Mesothelial cell of epicardium (in vitro differentiated cells): Measurements from ENCODE around the gene WDR93. TPM values are rescaled to one million over a fixed set of nuclear protein-coding genes. Genes with fewer than 3 reads are reported as not detected.
A peak's percentile ranks its signal among the peaks of the same experiment; 100 is the strongest.
"Not testable (repeated sequence)": the region's sequence is repeated elsewhere in the genome, so short reads cannot be mapped to it uniquely, and the experiment has no call there.

Experiments
- DNase-seq, 2 experiments: peaks; one replicate each; pipeline ENCODE4 v3.0.0; 2021; ENCODE audit warnings: low spot score in 2 of 2; ENCODE audit not compliant: unreplicated experiment in 2 of 2
- H3K27ac Mint-ChIP-seq: 2 replicates; pipeline ENCODE4 v1.8.0; 2021; ENCODE audit warnings: mixed read lengths
- H3K27me3 Mint-ChIP-seq: 2 replicates; pipeline ENCODE4 v1.8.0; 2021; ENCODE audit warnings: low read depth, mixed read lengths
- H3K36me3 Mint-ChIP-seq: 2 replicates; pipeline ENCODE4 v1.8.0; 2021; ENCODE audit warnings: mixed read lengths
- H3K4me1 Mint-ChIP-seq: 2 replicates; pipeline ENCODE4 v1.8.0; 2021; ENCODE audit warnings: mixed read lengths
- H3K4me3 Mint-ChIP-seq: 2 replicates; pipeline ENCODE4 v1.8.0; 2021; ENCODE audit warnings: mild to moderate bottlenecking, moderate library complexity, mixed read lengths
- H3K9me3 Mint-ChIP-seq: 2 replicates; pipeline ENCODE4 v1.8.0; 2021; ENCODE audit warnings: mixed read lengths
- CTCF ChIP-seq: fragments of 200-600 bp; sonication (generic); IDR thresholded peaks from one replicate; pipeline ENCODE4 v1.5.0; 2021; ENCODE audit warnings: antibody characterized with exemption; ENCODE audit not compliant: unreplicated experiment
- total RNA-seq: library from RNA; stranded (reverse); gene quantifications from 3 replicates; pipeline ENCODE4 v1.2.1, GENCODE V29; 2021

The WDR93 gene
- total RNA-seq, 1 donor from 2014 or later = 0.34 TPM

DNA sequence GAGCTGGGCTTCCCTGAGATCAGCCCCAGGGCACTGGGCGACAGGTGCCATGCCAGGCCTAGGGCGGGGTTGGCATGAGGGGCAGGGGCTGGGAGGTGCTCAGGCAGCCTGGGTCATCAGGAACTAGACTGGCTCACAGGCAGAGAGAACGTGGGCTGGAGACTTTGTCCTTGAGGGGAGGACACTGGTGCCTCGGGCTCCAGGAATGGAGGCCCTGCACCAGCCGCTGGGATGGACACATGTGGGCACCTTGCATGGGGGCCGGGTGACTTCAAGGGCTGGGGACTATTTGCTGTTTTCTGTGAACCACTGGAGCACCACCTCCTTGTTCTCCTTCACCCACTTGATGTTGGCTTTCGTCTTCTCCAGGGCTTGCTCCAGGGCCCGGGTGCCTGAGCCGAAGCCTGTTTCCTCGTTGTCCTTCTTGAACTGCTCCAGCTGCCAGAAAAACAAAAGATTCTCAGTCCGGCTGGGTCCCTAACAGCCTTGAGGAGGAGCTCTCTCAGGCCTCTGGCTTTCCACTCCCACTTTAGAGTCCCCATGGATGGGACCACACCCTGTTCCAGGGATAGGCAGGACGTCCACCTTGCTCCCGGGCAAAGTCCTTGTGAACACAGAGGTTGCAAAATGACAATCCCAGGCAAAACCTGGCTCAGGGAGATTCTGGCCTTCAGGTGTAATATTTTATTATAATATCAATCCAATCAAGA is 94.6 kb downstream of the WDR93 start:
- no peak for TF ChIP-seq CTCF
- Mint-ChIP-seq H3K4me1 (peaks cover 28% of the 10 kb centered on the region), H3K4me3 (no peak overlapping the region), H3K36me3 (peaks cover 8% of the 10 kb centered on the region), H3K27me3 (no peaks in the 10 kb centered on the region), H3K27ac (peak overlapping the region; percentile 45), H3K9me3 (peaks cover 18% of the 10 kb centered on the region)
- no peak for DNase-seq

GRCh38 chr15:89785774-89786140 is 95.1 kb downstream of the WDR93 start:
- Mint-ChIP-seq H3K27ac (peak overlapping the region; percentile 45), H3K27me3 (no peaks in the 10 kb centered on the region), H3K9me3 (peaks cover 18% of the 10 kb centered on the region), H3K4me3 (no peak overlapping the region), H3K4me1 (peaks cover 28% of the 10 kb centered on the region), H3K36me3 (peaks cover 8% of the 10 kb centered on the region)
- no peak for TF ChIP-seq CTCF
- no peak for DNase-seq

- Mint-ChIP-seq H3K4me1 (peaks cover 19% of the 10 kb centered on the region), H3K9me3 (peaks cover 18% of the 10 kb centered on the region), H3K36me3 (peaks cover 8% of the 10 kb centered on the region), H3K27me3 (no peaks in the 10 kb centered on the region), H3K4me3 (no peak overlapping the region), H3K27ac (no peak overlapping the region)
- no peak for TF ChIP-seq CTCF
- no peak for DNase-seq
These were observed 97.3 kb downstream of the WDR93 start for GRCh38 chr15:89787944-89788343.

- not testable (repeated sequence) for H3K4me3 Mint-ChIP-seq, DNase-seq, H3K36me3 Mint-ChIP-seq, H3K27ac Mint-ChIP-seq, H3K27me3 Mint-ChIP-seq
- peaks cover 12% of the 10 kb centered on the region for H3K4me1 Mint-ChIP-seq
- H3K9me3 Mint-ChIP-seq = peaks cover 18% of the 10 kb centered on the region
These were observed 98.0 kb downstream of the WDR93 start for GRCh38 chr15:89788585-89788984.

- Mint-ChIP-seq H3K27ac (no peak overlapping the region), H3K36me3 (peaks cover 8% of the 10 kb centered on the region), H3K9me3 (peaks cover 18% of the 10 kb centered on the region), H3K27me3 (no peaks in the 10 kb centered on the region), H3K4me3 (no peak overlapping the region), H3K4me1 (peaks cover 13% of the 10 kb centered on the region)
- DNase-seq = no peak
- no peak for TF ChIP-seq CTCF
These were observed 99.6 kb downstream of the WDR93 start for GRCh38 chr15:89790206-89790605.

- Mint-ChIP-seq H3K9me3 (peaks cover 16% of the 10 kb centered on the region), H3K4me1 (peaks cover 13% of the 10 kb centered on the region), H3K4me3 (no peak overlapping the region), H3K36me3 (peaks cover 8% of the 10 kb centered on the region), H3K27me3 (no peaks in the 10 kb centered on the region), H3K27ac (no peak overlapping the region)
- TF ChIP-seq CTCF = no peak
- no peak for DNase-seq
These were observed 100.0 kb downstream of the WDR93 start for GRCh38 chr15:89790661-89791060.
